Midbrain (tissue), 1 donor: ENCODE results near the gene PPP3CA.
"Not testable (repeated sequence)": the region's sequence is repeated elsewhere in the genome, so short reads cannot be mapped to it uniquely, and the experiment has no call there.

Source experiments
- DNase-seq: peaks from one replicate; lab custom pipeline; 2025; lab: John Stamatoyannopoulos, UW

PPP3CA gene

GRCh38 chr4:101141230-101141629 lies 206.1 kb downstream of the PPP3CA start:
- no peak for DNase-seq

DNA sequence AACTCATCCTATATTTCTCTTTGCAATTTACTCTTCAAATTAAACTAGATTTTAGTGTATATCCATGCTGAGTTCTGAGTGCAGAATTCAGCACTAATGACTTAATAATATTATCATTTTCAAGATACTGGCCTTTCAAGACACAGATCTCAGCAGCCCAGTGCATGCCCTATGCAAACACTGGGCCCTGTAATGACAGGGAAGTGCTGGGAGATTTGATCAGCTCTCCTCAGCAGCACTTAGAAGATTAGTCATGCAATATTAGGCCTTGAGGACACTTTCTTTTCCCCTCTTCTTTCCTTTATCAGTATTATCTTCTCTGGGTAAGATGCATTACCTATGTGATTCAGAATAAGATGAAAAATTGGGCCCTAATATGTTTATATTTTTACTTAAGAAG lies 207.1 kb downstream of the PPP3CA start:
- DNase-seq, result no peak

- no peak for DNase-seq
These were observed 210.7 kb downstream of the PPP3CA start for GRCh38 chr4:101136373-101137370.

GRCh38 chr4:101135371-101136010 lies 211.8 kb downstream of the PPP3CA start:
- no peak for DNase-seq

DNA sequence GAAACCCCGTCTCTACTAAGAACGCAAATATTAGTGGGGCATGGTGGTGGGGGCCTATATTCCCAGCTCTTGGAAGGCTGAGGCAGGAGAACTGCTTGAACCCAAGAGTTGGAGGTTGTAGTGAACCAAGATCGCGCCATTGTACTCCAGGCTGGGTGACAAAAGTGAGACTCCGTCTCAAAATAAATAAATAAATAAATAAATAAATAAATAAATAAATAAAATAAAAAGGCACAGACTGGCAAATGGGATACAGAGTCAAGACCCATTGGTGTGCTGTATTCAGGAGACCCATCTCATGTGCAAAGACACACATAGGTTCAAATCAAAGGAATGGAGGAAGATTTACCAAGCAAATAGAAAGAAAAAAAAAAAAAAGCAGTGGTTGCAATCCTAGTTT lies 216.3 kb downstream of the PPP3CA start:
- DNase-seq, result not testable (repeated sequence)

GRCh38 chr4:101128898-101129297 lies 218.4 kb downstream of the PPP3CA start:
- not testable (repeated sequence) for DNase-seq

- no peak for DNase-seq
These were observed 218.9 kb downstream of the PPP3CA start for GRCh38 chr4:101128473-101128872.

DNA sequence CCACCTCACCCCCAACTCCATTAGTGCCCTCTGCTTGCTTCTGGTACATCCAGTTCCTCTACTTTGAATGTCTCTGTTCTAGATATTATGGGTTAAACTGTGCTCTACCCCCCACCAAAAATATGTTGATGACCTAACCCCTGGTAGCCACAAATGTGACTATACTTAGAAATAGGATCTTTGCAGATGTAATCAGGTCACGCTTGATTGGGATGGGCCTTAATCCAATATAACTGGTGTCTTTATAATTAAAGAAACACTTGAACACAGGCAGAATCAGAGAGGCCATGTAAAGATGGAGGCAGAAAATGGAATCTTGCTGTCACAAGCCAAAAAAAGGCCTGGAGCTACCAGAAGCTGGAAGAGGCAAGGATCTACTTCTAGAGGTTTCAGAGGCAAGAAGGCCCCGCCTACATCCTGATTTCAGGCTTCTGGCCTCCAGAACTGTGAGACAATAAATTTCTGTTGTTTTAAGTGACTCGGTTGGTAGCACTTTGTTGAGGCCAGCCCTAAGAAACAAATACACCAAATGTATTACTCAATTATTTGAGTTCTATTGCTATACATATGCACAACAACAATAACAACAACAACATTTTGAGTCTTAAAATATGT lies 220.0 kb downstream of the PPP3CA start:
- no peak for DNase-seq

DNA sequence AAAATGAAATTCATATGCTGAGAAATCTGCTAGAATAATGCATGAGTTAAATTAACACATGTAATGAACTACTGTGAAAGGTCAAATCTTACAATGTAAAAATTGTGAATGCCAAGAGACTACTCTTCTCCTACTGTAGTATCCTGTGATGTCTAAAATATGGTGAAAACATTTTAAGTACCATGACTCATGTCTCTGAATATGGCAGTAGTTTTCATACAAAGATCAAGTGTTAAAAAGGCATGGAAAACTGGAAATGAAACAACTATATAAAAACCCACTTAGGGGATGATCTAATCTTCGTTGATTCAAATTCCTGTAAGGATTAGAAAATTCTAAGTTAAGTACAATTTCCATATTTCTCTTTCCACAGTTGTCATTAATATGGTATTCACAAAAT lies 221.3 kb downstream of the PPP3CA start:
- DNase-seq, result no peak

DNA sequence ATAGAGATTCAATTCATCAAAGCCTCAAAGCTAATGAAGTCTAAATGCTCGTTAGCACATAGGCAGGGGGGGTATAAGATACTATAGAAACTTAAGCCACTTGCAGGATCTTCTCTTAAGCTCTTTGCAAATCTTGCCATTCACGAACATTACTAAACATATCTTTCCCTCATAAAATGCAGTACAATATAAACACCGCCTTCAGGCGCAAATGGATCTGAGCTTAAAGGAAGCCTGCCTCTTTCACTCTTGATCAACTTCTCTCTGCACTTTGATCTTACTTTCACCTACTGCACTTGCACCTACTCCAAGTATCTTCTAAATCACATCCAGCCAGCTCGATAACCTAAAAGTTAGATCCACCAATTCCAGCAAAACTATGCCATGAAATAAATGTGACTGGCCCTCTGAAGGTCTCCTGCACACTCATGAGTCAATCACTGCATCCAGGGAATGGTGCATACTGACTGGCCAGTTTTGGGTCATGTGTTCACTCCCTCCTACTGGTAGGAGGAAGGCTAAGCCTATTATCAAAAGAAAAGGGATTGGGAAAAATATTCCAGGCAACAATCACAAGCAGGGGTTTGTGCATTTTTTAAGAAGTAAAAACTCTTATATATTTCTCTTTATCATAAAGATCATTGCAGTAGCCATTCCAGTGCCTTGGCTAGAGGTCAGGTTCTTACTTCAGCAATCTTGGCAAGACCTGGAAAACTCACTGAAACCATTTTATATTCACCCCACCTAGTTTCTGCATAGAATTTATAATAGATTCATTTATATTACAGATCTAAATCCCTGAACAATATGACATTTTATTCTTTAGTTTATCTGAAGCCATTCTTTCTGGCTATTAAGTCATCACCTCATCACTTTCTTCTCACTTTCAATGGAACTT lies 222.0 kb downstream of the PPP3CA start:
- no peak for DNase-seq

- no peak for DNase-seq
These were observed 224.1 kb downstream of the PPP3CA start for GRCh38 chr4:101123231-101123630.

GRCh38 chr4:101122019-101122418 lies 225.3 kb downstream of the PPP3CA start:
- no peak for DNase-seq

- peak; percentile 25 for DNase-seq
These were observed 228.2 kb downstream of the PPP3CA start for GRCh38 chr4:101119141-101119540.

GRCh38 chr4:101118617-101119016 lies 228.7 kb downstream of the PPP3CA start:
- no peak for DNase-seq

DNA sequence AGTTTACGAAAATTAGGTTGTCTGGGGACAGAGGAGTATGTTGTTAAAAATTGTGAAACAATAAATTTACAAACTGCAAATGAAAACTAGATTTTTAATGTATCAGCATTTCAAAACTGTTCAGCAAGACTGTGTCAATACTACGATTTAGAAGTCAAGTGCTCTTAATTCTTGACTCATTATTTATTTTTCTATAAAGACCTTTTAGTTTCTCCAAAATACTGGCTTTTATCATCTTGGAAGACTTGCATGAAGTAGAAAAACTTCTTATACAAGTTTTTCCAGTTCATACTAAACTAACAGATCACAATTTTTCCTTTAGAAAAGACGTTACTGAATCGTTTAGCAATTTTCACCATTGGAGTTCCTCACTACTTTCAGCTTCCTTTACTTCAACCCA lies 231.4 kb downstream of the PPP3CA start:
- no peak for DNase-seq

- peak; percentile 81 for DNase-seq
These were observed 232.4 kb downstream of the PPP3CA start for GRCh38 chr4:101114936-101115372.

DNA sequence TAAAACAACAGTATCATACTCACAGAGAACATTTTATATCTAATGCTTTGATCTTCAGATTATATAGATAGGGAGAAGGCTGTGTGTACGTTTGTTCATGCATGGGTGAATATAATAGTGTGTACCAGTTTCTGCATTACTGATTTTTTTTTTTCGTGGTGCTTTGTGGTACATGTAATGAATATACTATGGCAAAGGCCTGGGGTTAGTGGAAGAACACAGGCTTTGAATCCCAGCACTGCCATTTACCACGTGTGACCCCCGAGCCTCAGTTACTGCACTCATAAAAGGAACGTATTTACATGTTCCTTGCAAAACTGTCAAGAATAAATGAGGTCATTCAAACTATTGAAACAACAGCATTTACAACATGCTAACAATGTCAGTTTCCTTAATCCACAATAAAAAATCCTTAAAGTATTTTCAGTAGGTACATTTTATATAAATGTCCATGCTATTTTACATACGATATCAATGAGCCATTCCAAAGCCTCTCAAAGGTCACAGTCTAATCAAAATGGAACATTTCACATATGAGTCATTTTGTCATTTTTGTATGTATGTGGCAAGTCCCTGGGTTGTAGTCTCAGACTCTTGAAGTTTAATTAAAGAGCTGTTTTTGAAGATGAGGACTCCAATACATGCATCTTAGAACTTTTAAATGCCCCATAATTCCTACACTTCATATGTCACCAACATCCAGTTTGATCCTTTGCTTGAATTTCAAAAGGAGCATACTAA lies 242.8 kb downstream of the PPP3CA start:
- DNase-seq, result no peak

DNA sequence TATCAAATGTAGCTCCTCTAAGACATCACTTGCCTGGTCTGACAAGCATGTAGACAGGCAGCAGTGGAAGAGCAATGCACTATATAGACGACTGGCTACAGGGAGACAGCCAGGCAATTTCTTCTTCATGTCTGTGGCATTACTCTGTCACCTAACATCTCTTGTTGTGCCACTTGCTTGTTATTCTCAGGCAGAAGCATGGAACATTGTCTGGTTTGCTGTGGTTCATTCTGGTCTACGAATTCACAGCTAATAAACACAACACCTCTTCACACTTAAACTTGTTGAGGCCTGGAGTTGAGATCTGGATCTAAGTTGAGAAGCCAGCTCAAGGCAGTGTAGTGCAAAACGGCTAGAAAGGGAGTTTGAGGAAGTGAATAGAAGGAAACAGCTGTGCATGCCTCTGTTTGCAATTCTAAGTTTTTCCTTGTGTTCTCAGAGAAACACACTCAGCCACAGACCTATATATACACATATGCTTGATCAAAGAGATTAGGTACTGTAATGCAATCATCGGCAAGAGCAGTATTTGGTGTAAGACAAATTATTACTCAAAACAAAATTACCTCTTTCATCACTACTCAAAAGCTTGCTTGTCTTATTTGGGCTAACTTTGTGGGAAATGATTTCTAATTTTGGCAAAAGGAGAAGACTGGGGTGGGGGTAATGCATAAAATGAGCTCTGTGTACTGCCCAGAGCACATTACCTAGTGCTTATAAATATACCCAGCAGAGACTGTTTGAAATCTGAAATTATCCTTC lies 243.8 kb downstream of the PPP3CA start:
- peak; percentile 62 for DNase-seq

- DNase-seq, result peak; percentile 34
These were observed 245.1 kb downstream of the PPP3CA start for GRCh38 chr4:101102114-101102742.

GRCh38 chr4:101101072-101101471 lies 246.3 kb downstream of the PPP3CA start:
- no peak for DNase-seq
